22Rv1 (cell line): ENCODE results near the gene ELK1.
"Not testable (repeated sequence)": the region's sequence is repeated elsewhere in the genome, so short reads cannot be mapped to it uniquely, and the experiment has no call there.

Experiments
- H3K27ac ChIP-seq: fragments of 450-650 bp; 2 replicates; pipeline ENCODE4 v1.5.1; 2017
- CTCF ChIP-seq: fragments of 450-650 bp; IDR thresholded peaks from 2 replicates; pipeline ENCODE4 v1.5.1; 2017; ENCODE audit warnings: mild to moderate bottlenecking
- ZFX ChIP-seq: fragments of 450-650 bp; IDR thresholded peaks from 2 replicates; pipeline ENCODE4 v1.6.1; 2017; ENCODE audit warnings: antibody characterized with exemption, borderline replicate concordance

Gene ELK1

GRCh38 chrX:47610511-47610910 lies 39.9 kb downstream of the ELK1 start:
- TF ChIP-seq ZFX (no peak), CTCF (no peak)

GRCh38 chrX:47608130-47608810 lies 42.1 kb downstream of the ELK1 start:
- TF ChIP-seq ZFX, result no peak
- no peak for TF ChIP-seq CTCF
- H3K27ac ChIP-seq, result no peak overlapping the region

More at GRCh38 chrX:47610511-47610910, 39.9 kb downstream of the ELK1 start:
- no peak overlapping the region for H3K27ac ChIP-seq

GRCh38 chrX:47607091-47607490 lies 43.3 kb downstream of the ELK1 start:
- TF ChIP-seq CTCF (no peak), ZFX (no peak)
- H3K27ac ChIP-seq, result no peak overlapping the region

- H3K27ac ChIP-seq, result no peak overlapping the region
- TF ChIP-seq CTCF, result no peak
- TF ChIP-seq ZFX, result no peak
These were observed 45.3 kb downstream of the ELK1 start for GRCh38 chrX:47605024-47605423.

GRCh38 chrX:47603125-47603524 lies 47.2 kb downstream of the ELK1 start:
- H3K27ac ChIP-seq, result not testable (repeated sequence)

GRCh38 chrX:47597222-47597621 lies 53.1 kb downstream of the ELK1 start:
- no peak for TF ChIP-seq ZFX
- no peak for TF ChIP-seq CTCF
- H3K27ac ChIP-seq, result no peak overlapping the region

GRCh38 chrX:47596256-47596655 lies 54.1 kb downstream of the ELK1 start:
- H3K27ac ChIP-seq, result no peak overlapping the region
- no peak for TF ChIP-seq ZFX
- no peak for TF ChIP-seq CTCF

- no peak overlapping the region for H3K27ac ChIP-seq
- TF ChIP-seq CTCF (no peak), ZFX (no peak)
These were observed 54.6 kb downstream of the ELK1 start for GRCh38 chrX:47595716-47596251.
